ENCODE data around the gene POLE. TPM values are rescaled to one million over a fixed set of nuclear protein-coding genes. Genes with fewer than 3 reads are reported as not detected.

The POLE gene
- total and polyA plus RNA-seq, 4 donors: 33.4 to 69.9 (median 39.8) TPM

DNA sequence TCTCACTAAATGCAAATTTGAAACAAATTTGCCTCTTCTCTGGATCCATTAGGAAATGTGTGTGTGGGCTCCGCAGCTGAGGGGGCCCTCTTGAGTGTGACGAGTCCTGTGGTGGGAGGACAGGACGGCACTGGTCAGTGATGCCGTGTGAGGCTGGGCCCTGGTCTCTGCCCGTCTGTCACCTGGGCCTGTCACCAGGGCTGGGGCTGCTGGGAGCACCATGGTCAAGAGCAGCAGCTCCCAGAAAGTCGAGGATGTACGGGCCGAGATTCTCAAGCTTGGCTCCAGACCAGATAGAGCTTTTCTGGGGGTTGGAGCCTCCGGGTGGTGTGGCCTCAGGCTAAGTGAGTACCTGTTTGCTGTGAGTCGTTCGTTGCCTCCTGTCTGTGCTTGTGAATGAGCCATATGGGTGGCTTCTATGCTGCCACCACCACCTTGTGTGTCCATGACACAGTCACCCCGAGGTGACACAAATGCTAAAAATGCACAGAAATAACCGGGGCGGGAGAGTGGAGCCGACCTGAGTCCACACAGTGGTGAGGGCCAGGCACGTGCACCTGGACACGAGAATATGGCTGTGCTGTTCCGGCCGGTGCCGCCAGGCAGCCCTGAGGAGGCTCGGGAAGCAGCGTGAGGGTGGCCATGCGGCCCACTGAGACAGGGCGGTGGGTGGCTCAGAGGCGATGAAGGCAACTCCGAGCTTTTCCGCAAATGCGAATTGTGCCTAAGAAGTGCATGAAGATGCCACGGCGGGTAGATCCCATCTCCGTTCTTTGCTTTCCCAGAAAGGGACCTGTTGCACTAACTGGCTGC lies 32.2 kb upstream of the POLE start:
- Histone ChIP-seq H3K9me3 (ENCODE audit: control insufficient read depth, insufficient read depth, low read length) (no peaks in the 10 kb centered on the region), H3K27ac (ENCODE audit: low read depth, low read length) (no peak overlapping the region), H3K36me3 (ENCODE audit: control insufficient read depth, insufficient read depth, low read length) (peaks cover 91% of the 10 kb centered on the region), H3K4me3 (ENCODE audit: low read depth, low read length) (no peak overlapping the region), H3K4me1 (ENCODE audit: control insufficient read depth, insufficient read depth, low read length) (peaks cover 4% of the 10 kb centered on the region), H3K27me3 (ENCODE audit: control insufficient read depth, insufficient read depth, low read length) (no peaks in the 10 kb centered on the region)
- WGBS (ENCODE audit: insufficient coverage): 91% methylated on average over 31 of the region's 31 CpGs
- DNase-seq (ENCODE audit: low read depth in 4 of 6, low spot score in 6 of 6): no peak

DNA sequence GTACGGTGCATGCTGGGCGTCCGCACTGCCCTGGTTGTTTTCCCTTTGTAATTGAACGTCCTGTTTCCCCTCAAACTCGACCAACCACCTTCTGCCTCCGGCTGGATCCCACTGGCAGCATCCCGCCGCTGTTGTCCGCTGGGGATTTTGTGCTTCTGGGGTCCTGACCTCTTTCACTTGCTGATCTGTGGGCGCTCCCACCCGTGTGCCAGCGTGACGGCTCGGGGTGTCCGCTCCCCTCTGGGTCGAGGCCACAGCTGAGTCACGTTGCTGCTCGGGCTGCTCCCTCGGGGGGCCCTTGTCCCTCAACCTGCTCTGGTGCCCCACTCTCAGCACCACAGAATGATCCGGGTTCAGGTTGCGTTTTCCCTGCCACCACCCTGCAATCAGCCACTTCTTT lies 31.5 kb upstream of the POLE start:
- H3K36me3 ChIP-seq (ENCODE audit: control insufficient read depth, insufficient read depth, low read length): peaks cover 93% of the 10 kb centered on the region
- peaks cover 4% of the 10 kb centered on the region for H3K4me1 ChIP-seq (ENCODE audit: control insufficient read depth, insufficient read depth, low read length)
- WGBS (ENCODE audit: insufficient coverage): 83% methylated on average over 20 of the region's 21 CpGs

DNA sequence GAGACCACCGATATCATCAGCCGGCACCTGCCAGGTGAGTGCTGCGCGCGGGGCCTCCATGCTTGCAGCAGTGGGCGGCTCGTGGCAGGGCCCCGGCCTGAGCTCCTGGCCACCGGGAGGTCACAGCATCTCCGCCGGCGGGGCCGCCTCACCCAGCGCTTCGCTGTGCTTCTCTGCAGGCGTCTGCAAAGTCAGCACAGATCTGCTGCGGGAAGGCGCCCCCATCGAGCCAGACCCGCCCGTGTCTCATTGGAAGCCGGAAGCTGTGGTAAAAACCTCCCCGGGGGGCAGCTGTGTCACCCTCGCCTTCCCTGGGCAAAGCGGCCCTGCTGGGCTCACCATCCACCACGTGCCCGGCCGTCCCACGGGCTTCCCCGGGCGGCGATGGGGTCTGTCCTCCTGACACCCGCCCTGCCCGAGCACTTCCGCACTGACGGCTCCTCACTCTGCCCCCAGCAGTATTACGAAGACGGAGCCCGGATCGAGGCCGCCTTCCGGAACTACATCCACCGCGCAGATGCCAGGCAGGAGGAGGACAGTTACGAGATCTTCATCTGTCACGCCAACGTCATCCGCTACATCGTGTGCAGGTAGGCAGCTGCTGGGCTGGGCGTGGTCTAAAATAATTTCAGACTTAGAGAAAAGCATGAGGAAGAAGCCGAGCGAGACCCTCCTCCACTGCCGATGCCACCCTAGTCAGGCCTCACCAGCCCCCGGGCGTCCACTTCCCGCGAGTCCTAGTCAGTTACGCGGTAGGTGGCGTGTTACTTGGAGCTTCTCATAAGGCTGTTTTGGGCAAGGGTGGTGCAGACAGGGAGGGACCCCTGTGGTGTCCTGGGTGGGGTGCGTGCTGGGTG lies 30.6 kb upstream of the POLE start:
- WGBS (ENCODE audit: insufficient coverage): 94% methylated on average over 50 of the region's 61 CpGs
- H3K4me1 ChIP-seq (ENCODE audit: control insufficient read depth, insufficient read depth, low read length): no peaks in the 10 kb centered on the region

More for the DNA sequence above, 31.5 kb upstream of the POLE start:
- Histone ChIP-seq H3K27ac (ENCODE audit: low read depth, low read length) (no peak overlapping the region), H3K9me3 (ENCODE audit: control insufficient read depth, insufficient read depth, low read length) (no peaks in the 10 kb centered on the region), H3K27me3 (ENCODE audit: control insufficient read depth, insufficient read depth, low read length) (no peaks in the 10 kb centered on the region), H3K4me3 (ENCODE audit: low read depth, low read length) (no peak overlapping the region)
- no peak for DNase-seq (ENCODE audit: low read depth in 4 of 6, low spot score in 6 of 6)

DNA sequence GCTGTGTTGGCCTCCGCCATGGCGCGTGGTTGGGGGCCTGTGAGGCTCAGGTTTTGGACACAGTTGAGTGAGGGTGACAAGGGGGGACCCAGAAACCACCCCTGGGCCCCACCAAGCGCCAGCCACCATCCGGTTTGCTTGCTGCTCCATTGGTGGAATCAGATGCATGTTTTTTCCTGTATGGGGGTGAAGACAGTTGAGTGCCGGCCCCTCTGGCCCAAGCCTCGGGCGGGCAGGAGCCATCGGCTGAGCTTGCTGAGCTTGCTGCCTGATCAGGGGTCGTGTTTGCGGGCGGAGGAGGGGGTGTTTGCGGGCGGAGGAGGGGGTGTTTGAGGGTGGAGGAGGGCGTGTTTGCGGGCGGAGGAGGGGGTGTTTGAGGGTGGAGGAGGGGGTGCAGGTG lies 29.9 kb upstream of the POLE start:
- no peak overlapping the region for H3K27ac ChIP-seq (ENCODE audit: low read depth, low read length)
- no peak for DNase-seq (ENCODE audit: low read depth in 4 of 6, low spot score in 6 of 6)
- no peak overlapping the region for H3K4me3 ChIP-seq (ENCODE audit: low read depth, low read length)
- WGBS (ENCODE audit: insufficient coverage): 85% methylated on average over 9 of the region's 17 CpGs
- H3K9me3 ChIP-seq (ENCODE audit: control insufficient read depth, insufficient read depth, low read length): no peaks in the 10 kb centered on the region
- H3K27me3 ChIP-seq (ENCODE audit: control insufficient read depth, insufficient read depth, low read length): no peaks in the 10 kb centered on the region
- no peaks in the 10 kb centered on the region for H3K4me1 ChIP-seq (ENCODE audit: control insufficient read depth, insufficient read depth, low read length)
- peaks cover 82% of the 10 kb centered on the region for H3K36me3 ChIP-seq (ENCODE audit: control insufficient read depth, insufficient read depth, low read length)

More for the DNA sequence above, 30.6 kb upstream of the POLE start:
- H3K9me3 ChIP-seq (ENCODE audit: control insufficient read depth, insufficient read depth, low read length): no peaks in the 10 kb centered on the region
- H3K27ac ChIP-seq (ENCODE audit: low read depth, low read length): no peak overlapping the region
- DNase-seq (ENCODE audit: low read depth in 4 of 6, low spot score in 6 of 6): no peak
- H3K36me3 ChIP-seq (ENCODE audit: control insufficient read depth, insufficient read depth, low read length): peaks cover 89% of the 10 kb centered on the region
- H3K4me3 ChIP-seq (ENCODE audit: low read depth, low read length): no peak overlapping the region
- H3K27me3 ChIP-seq (ENCODE audit: control insufficient read depth, insufficient read depth, low read length): no peaks in the 10 kb centered on the region

DNA sequence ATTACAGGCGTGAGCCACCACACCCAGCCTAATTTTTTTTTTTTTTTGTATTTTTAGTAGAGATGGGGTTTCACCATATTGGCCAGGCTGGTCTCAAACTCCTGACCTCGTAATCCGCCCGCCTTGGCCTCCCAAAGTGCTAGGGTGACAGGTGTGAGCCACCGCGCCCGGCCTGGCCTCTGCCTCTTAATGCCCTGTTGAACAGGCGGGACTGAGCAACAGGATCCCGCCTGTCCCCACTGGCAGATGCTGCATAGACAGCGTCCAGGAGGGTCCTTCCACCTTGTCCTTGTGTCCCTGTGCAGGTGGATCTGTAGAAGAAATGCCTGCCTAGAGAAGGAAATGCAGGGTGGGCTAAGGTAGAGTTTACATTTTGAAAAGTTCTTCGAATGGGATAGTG lies 29.2 kb upstream of the POLE start:
- Histone ChIP-seq H3K27ac (ENCODE audit: low read depth, low read length) (no peak overlapping the region), H3K4me1 (ENCODE audit: control insufficient read depth, insufficient read depth, low read length) (peaks cover 5% of the 10 kb centered on the region), H3K27me3 (ENCODE audit: control insufficient read depth, insufficient read depth, low read length) (no peaks in the 10 kb centered on the region), H3K9me3 (ENCODE audit: control insufficient read depth, insufficient read depth, low read length) (no peaks in the 10 kb centered on the region), H3K4me3 (ENCODE audit: low read depth, low read length) (no peak overlapping the region), H3K36me3 (ENCODE audit: control insufficient read depth, insufficient read depth, low read length) (peaks cover 76% of the 10 kb centered on the region)
- 98% methylated on average over 10 of the region's 11 CpGs for WGBS (ENCODE audit: insufficient coverage)
- DNase-seq (ENCODE audit: low read depth in 4 of 6, low spot score in 6 of 6): no peak

DNA sequence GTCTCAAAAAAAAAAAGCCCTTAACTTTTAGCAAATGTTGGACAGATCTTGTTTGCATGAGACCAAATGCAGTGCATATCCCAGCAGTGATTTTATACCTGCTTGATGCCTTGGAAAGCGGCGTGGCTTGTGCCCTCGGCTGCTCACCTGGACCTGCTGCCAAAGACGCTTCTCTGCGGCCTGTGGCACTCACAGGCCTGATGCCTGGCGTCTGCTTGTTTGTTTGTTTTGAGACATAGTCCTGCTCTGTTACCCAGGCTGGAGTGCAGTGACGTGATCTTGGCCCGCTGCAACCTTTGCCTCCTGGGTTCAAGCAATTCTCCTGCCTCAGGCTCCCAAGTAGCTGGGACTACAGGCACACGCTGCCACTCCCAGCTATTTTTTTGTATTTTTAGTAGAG lies 28.7 kb upstream of the POLE start:
- no peak for DNase-seq (ENCODE audit: low read depth in 4 of 6, low spot score in 6 of 6)
- Histone ChIP-seq H3K36me3 (ENCODE audit: control insufficient read depth, insufficient read depth, low read length) (peaks cover 71% of the 10 kb centered on the region), H3K27me3 (ENCODE audit: control insufficient read depth, insufficient read depth, low read length) (no peaks in the 10 kb centered on the region), H3K27ac (ENCODE audit: low read depth, low read length) (no peak overlapping the region), H3K4me1 (ENCODE audit: control insufficient read depth, insufficient read depth, low read length) (peaks cover 6% of the 10 kb centered on the region), H3K9me3 (ENCODE audit: control insufficient read depth, insufficient read depth, low read length) (no peaks in the 10 kb centered on the region), H3K4me3 (ENCODE audit: low read depth, low read length) (no peak overlapping the region)
- WGBS (ENCODE audit: insufficient coverage): 97% methylated on average over 8 of the region's 9 CpGs

DNA sequence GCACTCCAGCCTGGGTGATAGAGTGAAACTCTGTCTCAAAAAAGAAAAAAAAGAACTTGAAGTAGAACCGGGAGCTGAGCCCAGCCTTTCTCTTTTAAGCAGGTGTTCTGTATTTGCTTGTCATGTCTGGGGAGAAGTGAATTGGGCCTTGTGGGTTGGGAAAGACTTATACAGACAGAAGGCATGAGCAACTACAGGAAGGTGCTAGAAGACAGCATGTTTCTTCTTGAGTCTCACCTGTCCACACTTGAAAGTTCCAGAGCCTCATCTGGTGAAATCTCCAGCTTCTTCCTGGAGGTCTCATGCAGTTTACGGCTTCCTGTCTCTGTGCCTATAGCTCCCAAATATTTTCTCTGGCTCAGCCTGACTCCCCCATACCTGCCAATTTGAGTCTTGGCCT lies 26.0 kb upstream of the POLE start:
- H3K27ac ChIP-seq (ENCODE audit: low read depth, low read length): no peak overlapping the region
- H3K36me3 ChIP-seq (ENCODE audit: control insufficient read depth, insufficient read depth, low read length): peaks cover 46% of the 10 kb centered on the region
- no peaks in the 10 kb centered on the region for H3K27me3 ChIP-seq (ENCODE audit: control insufficient read depth, insufficient read depth, low read length)
- no peaks in the 10 kb centered on the region for H3K9me3 ChIP-seq (ENCODE audit: control insufficient read depth, insufficient read depth, low read length)
- WGBS (ENCODE audit: insufficient coverage): 89% methylated on average over 2 of the region's 2 CpGs
- peaks cover 14% of the 10 kb centered on the region for H3K4me1 ChIP-seq (ENCODE audit: control insufficient read depth, insufficient read depth, low read length)
- no peak overlapping the region for H3K4me3 ChIP-seq (ENCODE audit: low read depth, low read length)
- no peak for DNase-seq (ENCODE audit: low read depth in 4 of 6, low spot score in 6 of 6)

DNA sequence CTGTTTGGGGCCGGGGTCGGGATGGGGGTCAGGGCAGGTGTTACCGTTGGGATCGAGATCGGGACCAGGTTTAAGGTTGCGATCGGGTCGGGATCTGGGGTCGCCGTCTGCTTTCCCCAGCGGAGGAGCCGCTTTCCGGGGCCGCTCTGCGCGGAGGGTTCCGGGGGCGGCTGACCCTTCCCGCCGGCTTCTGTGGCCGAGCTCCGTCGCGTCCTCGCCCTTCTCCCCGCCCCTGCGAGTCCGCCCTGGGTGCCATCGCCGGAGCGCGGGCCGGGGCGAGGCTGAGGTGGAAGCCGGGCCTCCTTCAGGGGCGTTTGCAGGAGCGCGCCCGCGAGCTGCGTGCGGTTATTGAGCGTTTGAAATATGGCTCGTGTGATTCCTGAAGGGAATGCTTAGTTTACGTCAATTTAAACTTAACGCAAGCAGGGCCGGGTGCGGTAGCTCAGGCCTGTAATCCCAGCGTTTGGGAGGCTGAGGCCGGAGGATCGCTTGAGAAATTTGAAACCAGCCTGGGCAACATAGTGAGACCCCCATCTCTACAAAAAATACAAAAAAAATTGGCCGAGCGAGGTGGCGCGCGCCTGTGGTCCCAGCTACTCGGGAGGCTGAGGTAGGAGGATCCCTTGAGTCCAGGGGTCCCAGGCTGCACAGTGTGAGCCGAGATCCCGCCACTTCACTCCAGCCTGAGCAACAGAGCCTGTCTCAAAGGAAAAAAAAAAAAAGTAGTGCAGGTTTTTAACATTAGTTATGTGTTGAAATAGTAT lies 24.1 kb upstream of the POLE start:
- H3K27ac ChIP-seq (ENCODE audit: low read depth, low read length): no peak overlapping the region
- peaks cover 33% of the 10 kb centered on the region for H3K36me3 ChIP-seq (ENCODE audit: control insufficient read depth, insufficient read depth, low read length)
- no peaks in the 10 kb centered on the region for H3K9me3 ChIP-seq (ENCODE audit: control insufficient read depth, insufficient read depth, low read length)
- peak overlapping the region; percentile 47 for H3K4me3 ChIP-seq (ENCODE audit: low read depth, low read length)
- H3K27me3 ChIP-seq (ENCODE audit: control insufficient read depth, insufficient read depth, low read length): no peaks in the 10 kb centered on the region
- DNase-seq (ENCODE audit: low read depth in 4 of 6, low spot score in 6 of 6): peak in 1 of 6 donors; percentile 25
- 7% methylated on average over 53 of the region's 59 CpGs for WGBS (ENCODE audit: insufficient coverage)
- peaks cover 14% of the 10 kb centered on the region for H3K4me1 ChIP-seq (ENCODE audit: control insufficient read depth, insufficient read depth, low read length)

DNA sequence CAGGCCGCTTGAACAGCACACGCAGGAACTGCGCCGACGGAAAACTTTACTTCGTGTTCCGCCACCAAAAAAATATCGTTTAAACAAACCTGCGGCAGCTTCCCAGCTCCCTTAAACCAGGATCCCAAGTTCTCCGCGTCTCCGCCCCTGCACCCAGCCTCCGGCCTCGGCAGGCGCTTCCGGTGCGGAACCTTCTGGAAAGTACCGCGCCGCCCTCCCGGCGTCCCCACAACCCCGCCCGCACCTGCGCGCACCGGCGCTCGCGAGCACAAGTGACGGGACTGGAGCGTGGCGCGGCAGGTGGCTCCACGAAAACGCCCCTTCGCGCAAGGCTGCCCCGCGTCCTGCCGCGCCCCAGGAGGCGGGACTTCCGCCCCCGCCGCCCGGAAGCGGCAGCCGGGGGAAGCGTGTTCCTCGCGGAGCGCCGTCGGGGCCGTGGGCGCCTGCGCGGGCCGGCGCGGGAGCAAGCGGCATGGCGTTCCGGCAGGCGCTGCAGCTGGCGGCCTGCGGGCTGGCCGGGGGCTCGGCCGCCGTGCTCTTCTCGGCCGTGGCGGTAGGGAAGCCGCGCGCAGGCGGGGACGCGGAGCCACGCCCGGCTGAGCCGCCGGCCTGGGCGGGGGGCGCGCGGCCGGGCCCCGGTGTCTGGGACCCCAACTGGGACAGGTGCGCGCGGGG lies 23.4 kb upstream of the POLE start, which contains the start of gene PGAM5:
Gene PGAM5, plus strand, starts transcription at position 438 of the 675 bp plus-strand sequence. Its CDS starts 35 bp downstream, at position 473.
- H3K27me3 ChIP-seq (ENCODE audit: control insufficient read depth, insufficient read depth, low read length): no peaks in the 10 kb centered on the region
- H3K9me3 ChIP-seq (ENCODE audit: control insufficient read depth, insufficient read depth, low read length): no peaks in the 10 kb centered on the region
- H3K4me1 ChIP-seq (ENCODE audit: control insufficient read depth, insufficient read depth, low read length): peaks cover 14% of the 10 kb centered on the region
- DNase-seq (ENCODE audit: low read depth in 4 of 6, low spot score in 6 of 6): peak; percentile 57 to 95 (median 78)
- H3K36me3 ChIP-seq (ENCODE audit: control insufficient read depth, insufficient read depth, low read length): peaks cover 26% of the 10 kb centered on the region
- peak within 1 kb of the TSS; percentile 73 for H3K27ac ChIP-seq (ENCODE audit: low read depth, low read length)
- peak within 1 kb of the TSS; percentile 82 for H3K4me3 ChIP-seq (ENCODE audit: low read depth, low read length)
- under 1% methylated on average over 94 of the region's 94 CpGs for WGBS (ENCODE audit: insufficient coverage)
